ENCODE measurements around the gene MIAT. TPM values are rescaled to one million over a fixed set of nuclear protein-coding genes. Genes with fewer than 3 reads are reported as not detected.

MIAT gene
- total and polyA plus RNA-seq, 2 of the 4 experiments (the other 2 are of a cell fraction), result 0.54 to 0.65 TPM

GRCh38 chr22:26632422-26633155, 24.8 kb upstream of the MIAT start:
- H3K9ac ChIP-seq (ENCODE audit: low read depth, low read length), result no peak overlapping the region
- H3K4me1 ChIP-seq (ENCODE audit: control insufficient read depth, insufficient read depth, low read length), result no peaks in the 10 kb centered on the region
- H4K91ac ChIP-seq (ENCODE audit: insufficient read depth, low read depth, low read length), result no peak overlapping the region
- no peak for TF ChIP-seq USF2 (IDR thresholded peaks at IDR 0.05; ENCODE audit: low read depth, low read length)
- no peak for TF ChIP-seq RCOR1 (IDR thresholded peaks at IDR 0.05; ENCODE audit: insufficient replicate concordance, low read length)
- no peak for TF ChIP-seq MXI1 (IDR thresholded peaks at IDR 0.05; ENCODE audit: borderline replicate concordance, low read depth, low read length)
- TF ChIP-seq BHLHE40 (IDR thresholded peaks at IDR 0.05; ENCODE audit: low read depth, low read length), result no peak
- TF ChIP-seq MAZ (IDR thresholded peaks at IDR 0.05; ENCODE audit: borderline replicate concordance, low read depth, low read length), result no peak
- no peak for TF ChIP-seq CHD1 (IDR thresholded peaks at IDR 0.05; ENCODE audit: low read depth, low read length)
- no peak for TF ChIP-seq FOS (IDR thresholded peaks at IDR 0.05; ENCODE audit: low read depth, low read length)
- no peak for TF ChIP-seq CEBPB (IDR thresholded peaks at IDR 0.05; ENCODE audit: low read depth, low read length)
- TF ChIP-seq RAD21 (IDR thresholded peaks at IDR 0.05; ENCODE audit: low read length), result no peak
- no peak for TF ChIP-seq RFX5 (IDR thresholded peaks at IDR 0.05; ENCODE audit: low read depth, low read length)
- no peak for TF ChIP-seq MAFK (IDR thresholded peaks at IDR 0.05; ENCODE audit: low read depth, low read length)
- no peak for TF ChIP-seq CTCF (conservative IDR thresholded peaks at IDR 0.05; ENCODE audit: low read depth, low read length)
- no peak for TF ChIP-seq POLR2A (IDR thresholded peaks at IDR 0.05; ENCODE audit: low read depth, low read length)
- ChIA-PET POLR2A (ENCODE audit: unreplicated experiment) (no interaction called here), CTCF (no interaction called here)
- H3K4me2 ChIP-seq (ENCODE audit: low read depth, low read length), result no peak overlapping the region
- no peaks in the 10 kb centered on the region for H3K9me3 ChIP-seq (ENCODE audit: control insufficient read depth, insufficient read depth, low read length)
- H3K4ac ChIP-seq (ENCODE audit: low read depth, low read length), result no peak overlapping the region
- no peak overlapping the region for H3K27ac ChIP-seq (ENCODE audit: insufficient read depth, low read length)
- H4K5ac ChIP-seq (ENCODE audit: low read depth, low read length), result no peak overlapping the region
- no peaks in the 10 kb centered on the region for H3K36me3 ChIP-seq (ENCODE audit: control insufficient read depth, insufficient read depth, low read length)
- no peaks in the 10 kb centered on the region for H3K79me1 ChIP-seq (ENCODE audit: low read depth in 1 of 2, low read length in 2 of 2)
- H3K14ac ChIP-seq (replicated peaks; ENCODE audit: low read depth, low read length), result no peak overlapping the region
- ATAC-seq (ENCODE audit: low read depth) (no peak), DNase-seq (no peak)
- H3K18ac ChIP-seq (ENCODE audit: low read depth, low read length), result no peak overlapping the region
- no peak overlapping the region for H2BK5ac ChIP-seq (ENCODE audit: low read depth, low read length, poor library complexity, severe bottlenecking)
- in situ Hi-C loops (cut with MboI; ENCODE audit: low sequenced_read_pairs) (no loop called here), intact Hi-C loops (cut with micrococcal nuclease) (no loop called here), dilution Hi-C loops (cut with HindIII; ENCODE audit: low sequenced_read_pairs, unreplicated experiment) (no loop called here)
- 50% methylated on average over 2 of the region's 8 CpGs; no CpG with 5 or more reads in 1 of the 2 experiments for WGBS, 2 experiments (ENCODE audit: extremely low coverage in 2 of 2, insufficient read length in 1 of 2)
- H2BK20ac ChIP-seq (ENCODE audit: low read depth, low read length), result no peak overlapping the region
- H2AFZ ChIP-seq (replicated peaks; ENCODE audit: low read length, poor library complexity), result peak overlapping the region; percentile 34
- H3K23ac ChIP-seq (ENCODE audit: low read depth, low read length), result no peak overlapping the region
- no peak overlapping the region for H4K8ac ChIP-seq (ENCODE audit: low read depth in 2 of 2, low read length in 2 of 2)
- no peak overlapping the region for H2BK15ac ChIP-seq (ENCODE audit: low read depth, low read length)
- H2BK120ac ChIP-seq (ENCODE audit: low read depth, low read length), result no peak overlapping the region
- H3K56ac ChIP-seq (ENCODE audit: extremely low read depth, insufficient read depth, low read length), result no peak overlapping the region
- H3K27me3 ChIP-seq (ENCODE audit: control insufficient read depth, insufficient read depth, low read length), result peaks cover 17% of the 10 kb centered on the region
- BruUV-seq (replicated peaks), result no TSS peak
- H2AK9ac ChIP-seq (replicated peaks; ENCODE audit: low read depth, low read length, poor library complexity), result no peak overlapping the region
- no peaks in the 10 kb centered on the region for H3K9me1 ChIP-seq (ENCODE audit: insufficient read depth, low read length)
- H4K20me1 ChIP-seq (ENCODE audit: insufficient read depth, low read length), result no peaks in the 10 kb centered on the region
- H3K4me3 ChIP-seq (ENCODE audit: insufficient read depth, low read depth, low read length), result no peak overlapping the region
- no peak overlapping the region for H2AK5ac ChIP-seq (ENCODE audit: low read depth, low read length)

All from IMR-90 (cell line).